ENCODE data around the gene EXTL1. TPM values are rescaled to one million over a fixed set of nuclear protein-coding genes. Genes with fewer than 3 reads are reported as not detected.
A peak's percentile ranks its signal among the peaks of the same experiment; 100 is the strongest.

EXTL1 gene
- total and polyA plus RNA-seq, 12 donors: 0.91 to 17.0 (median 7.0) TPM

DNA sequence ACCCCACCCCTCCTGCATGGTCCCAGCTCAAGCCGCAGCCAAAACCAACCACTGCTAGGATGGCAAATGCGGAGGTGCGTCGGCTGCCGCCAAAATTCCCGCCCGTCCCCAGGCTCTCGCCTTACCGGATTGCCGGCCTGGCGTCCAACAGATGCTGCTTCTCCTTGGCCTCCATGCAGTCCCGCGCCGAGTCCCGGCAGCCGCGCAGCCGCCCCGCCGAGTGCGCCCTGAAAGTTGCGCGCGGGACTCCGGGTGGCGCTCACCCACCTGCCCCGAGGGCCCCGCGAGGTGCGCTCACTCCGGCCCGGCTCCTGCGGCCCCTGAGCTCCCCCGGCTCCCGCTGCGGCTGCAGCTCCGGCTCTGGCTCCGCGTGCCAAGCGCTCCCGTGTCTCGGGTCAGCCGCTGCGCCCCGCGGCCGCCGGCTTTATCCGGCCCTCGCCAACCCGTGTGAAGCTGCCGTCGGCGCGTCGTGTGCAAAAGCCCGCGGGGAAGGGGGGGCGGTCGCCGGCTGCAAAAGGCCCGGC lies 24.2 kb downstream of the EXTL1 start, which contains the start of gene SLC30A2:
Gene SLC30A2 (minus strand): TSS at position 397 of the 524 bp plus-strand sequence. CDS start 222 bp downstream, at position 175.
- TF ChIP-seq, protein P1, sequence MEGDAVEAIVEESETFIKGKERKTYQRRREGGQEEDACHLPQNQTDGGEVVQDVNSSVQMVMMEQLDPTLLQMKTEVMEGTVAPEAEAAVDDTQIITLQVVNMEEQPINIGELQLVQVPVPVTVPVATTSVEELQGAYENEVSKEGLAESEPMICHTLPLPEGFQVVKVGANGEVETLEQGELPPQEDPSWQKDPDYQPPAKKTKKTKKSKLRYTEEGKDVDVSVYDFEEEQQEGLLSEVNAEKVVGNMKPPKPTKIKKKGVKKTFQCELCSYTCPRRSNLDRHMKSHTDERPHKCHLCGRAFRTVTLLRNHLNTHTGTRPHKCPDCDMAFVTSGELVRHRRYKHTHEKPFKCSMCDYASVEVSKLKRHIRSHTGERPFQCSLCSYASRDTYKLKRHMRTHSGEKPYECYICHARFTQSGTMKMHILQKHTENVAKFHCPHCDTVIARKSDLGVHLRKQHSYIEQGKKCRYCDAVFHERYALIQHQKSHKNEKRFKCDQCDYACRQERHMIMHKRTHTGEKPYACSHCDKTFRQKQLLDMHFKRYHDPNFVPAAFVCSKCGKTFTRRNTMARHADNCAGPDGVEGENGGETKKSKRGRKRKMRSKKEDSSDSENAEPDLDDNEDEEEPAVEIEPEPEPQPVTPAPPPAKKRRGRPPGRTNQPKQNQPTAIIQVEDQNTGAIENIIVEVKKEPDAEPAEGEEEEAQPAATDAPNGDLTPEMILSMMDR (IDR thresholded peaks at IDR 0.05): no peak
- intact Hi-C loops (cut with DNase I): no loop called here
- no peak for DNase-seq
- H3K27me3 ChIP-seq: peaks cover 0 to 68% (median 60%) of the 10 kb centered on the region in 7 donors
- ATAC-seq: peak in 7 of 8 donors; percentile 6 to 62 (median 18)
- H3K27ac ChIP-seq: peak within 1 kb of the TSS in 3 of 10 donors; percentile 6 to 58 (median 35)
- H3K4me3 ChIP-seq: peak within 1 kb of the TSS; percentile 21 to 48 (median 34)
- 1% methylated on average over 52 to 62 of the region's 62 CpGs for WGBS, 2 donors
- H3K9me3 ChIP-seq: no peaks in the 10 kb centered on the region
- peaks cover 0 to 55% (median 16%) of the 10 kb centered on the region in 9 donors for H3K4me1 ChIP-seq
- peaks cover 0 to 3% (median 0%) of the 10 kb centered on the region in 9 donors for H3K36me3 ChIP-seq

DNA sequence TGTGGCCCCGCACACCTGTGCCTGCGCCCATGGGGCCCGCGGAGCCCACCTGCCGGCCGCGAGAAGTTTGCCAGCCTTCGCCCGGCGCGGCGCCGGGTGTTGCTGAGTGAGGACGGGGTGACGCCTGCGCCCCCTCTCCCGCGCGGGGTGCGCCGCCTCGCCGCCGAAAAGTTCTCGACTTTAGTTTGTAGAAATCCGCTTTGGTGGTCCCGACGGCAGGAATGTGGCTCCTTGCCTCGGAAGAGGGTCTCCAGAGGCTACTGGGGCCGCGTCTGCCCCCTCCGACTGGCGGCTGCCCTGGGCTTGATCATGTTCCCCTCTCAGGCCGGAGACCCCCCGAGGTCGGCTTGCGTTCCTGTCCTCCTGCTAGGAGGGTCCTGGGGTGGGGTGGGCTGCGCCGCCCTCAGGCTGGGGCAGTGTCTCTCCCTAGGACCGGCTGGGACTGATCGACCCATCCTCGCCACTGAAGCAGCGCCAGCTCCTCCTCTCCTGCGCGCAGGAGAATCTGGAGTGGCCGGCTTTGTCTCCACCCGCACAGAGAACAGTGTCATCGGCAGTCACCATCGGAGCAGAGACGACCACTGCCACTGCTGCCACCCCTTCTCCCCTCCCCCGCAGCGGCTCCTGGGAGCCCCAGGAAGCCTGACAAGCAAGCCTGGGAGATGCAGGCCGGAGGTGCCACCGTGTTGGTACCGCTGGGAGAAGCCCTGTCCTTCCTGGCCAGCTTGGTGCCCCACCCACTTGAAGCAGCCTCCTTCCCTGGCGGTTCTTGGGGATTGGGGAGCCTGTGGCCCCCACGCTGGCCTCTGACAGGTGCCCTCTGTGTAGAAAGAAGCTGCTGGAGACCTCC lies 24.9 kb downstream of the EXTL1 start:
- intact Hi-C loops (cut with DNase I): no loop called here
- peaks cover 0 to 55% (median 16%) of the 10 kb centered on the region in 9 donors for H3K4me1 ChIP-seq
- H3K4me3 ChIP-seq: peak overlapping the region; percentile 21 to 48 (median 34)
- H3K9me3 ChIP-seq: no peaks in the 10 kb centered on the region
- peaks cover 0 to 71% (median 60%) of the 10 kb centered on the region in 7 donors for H3K27me3 ChIP-seq
- ATAC-seq (peak in 1 of 8 donors; percentile 23), DNase-seq (no peak)
- TF ChIP-seq, protein P1 (IDR thresholded peaks at IDR 0.05): no peak
- peak overlapping the region in 3 of 10 donors; percentile 6 to 58 (median 35) for H3K27ac ChIP-seq
- 9 to 10% methylated on average over 51 to 57 of the region's 57 CpGs for WGBS, 2 donors
- peaks cover 0 to 6% (median 0%) of the 10 kb centered on the region in 9 donors for H3K36me3 ChIP-seq

DNA sequence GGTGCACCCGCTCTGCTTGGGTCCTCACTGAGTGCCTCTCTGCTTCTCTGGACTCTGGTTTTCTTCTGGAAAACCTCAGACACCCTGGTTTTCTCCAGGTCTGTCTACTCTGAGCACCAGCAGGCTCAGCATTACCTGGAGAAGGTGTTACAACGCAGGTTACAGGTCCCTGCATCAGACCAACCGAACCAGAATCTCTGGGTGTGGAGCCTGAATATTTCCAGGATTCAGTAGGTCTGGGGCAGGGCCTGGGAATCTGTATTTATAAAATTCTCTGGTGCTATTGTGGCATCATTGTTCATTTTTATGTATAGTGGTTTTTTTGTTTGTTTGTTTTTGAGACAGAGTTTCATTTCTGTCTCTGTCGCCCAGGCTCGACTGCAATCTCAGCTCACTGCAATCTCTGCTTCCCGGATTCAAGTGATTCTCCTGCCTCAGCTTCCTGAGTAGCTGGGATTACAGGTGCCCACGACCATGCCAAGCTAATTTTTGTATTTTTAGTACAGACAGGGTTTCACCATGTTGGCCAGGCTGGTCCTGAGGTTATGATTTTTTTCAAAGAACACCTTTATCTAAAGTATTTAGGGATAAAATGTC lies 25.8 kb downstream of the EXTL1 start:
- 74 to 84% methylated on average over 7 of the region's 7 CpGs for WGBS, 2 donors
- Histone ChIP-seq H3K9me3 (no peaks in the 10 kb centered on the region), H3K27ac (no peak overlapping the region), H3K36me3 (peaks cover 0 to 14% (median 2%) of the 10 kb centered on the region in 9 donors), H3K4me1 (peaks cover 0 to 54% (median 16%) of the 10 kb centered on the region in 9 donors), H3K4me3 (no peak overlapping the region), H3K27me3 (peaks cover 0 to 74% (median 56%) of the 10 kb centered on the region in 7 donors)
- intact Hi-C loops (cut with DNase I): no loop called here
- TF ChIP-seq, protein P1 (IDR thresholded peaks at IDR 0.05): no peak
- ATAC-seq (no peak), DNase-seq (no peak)

Measured in heart right ventricle (tissue), 16 donors.